Neural cell (in vitro differentiated cells): ENCODE data around the gene BIVM. TPM values are rescaled to one million over a fixed set of nuclear protein-coding genes. Genes with fewer than 3 reads are reported as not detected.

Source experiments
- H2AFZ ChIP-seq: fragments of 200-600, 300-800 bp; sonication (generic), shearing (Covaris generic); 2 replicates; pipeline ENCODE4 v1.6.0; 2014; ENCODE audit warnings: low read depth, mild to moderate bottlenecking, antibody characterized with exemption, low read length, moderate library complexity
- H3F3A ChIP-seq: fragments of 200-600 bp; shearing (Covaris generic); 2 replicates; pipeline ENCODE4 v1.6.1; 2016; ENCODE audit warnings: mild to moderate bottlenecking, moderate library complexity, mixed read lengths, antibody characterized with exemption, low read length; ENCODE audit not compliant: insufficient read depth, poor library complexity, severe bottlenecking
- H3K27ac ChIP-seq: fragments of 200-600, 300-800 bp; sonication (generic), shearing (Covaris generic); 2 replicates; pipeline ENCODE4 v1.5.1; 2014; ENCODE audit warnings: mild to moderate bottlenecking, low read length, moderate library complexity
- H3K27me3 ChIP-seq: fragments of 300-800, 200-600 bp; sonication (generic), shearing (Covaris generic); 2 replicates; pipeline ENCODE4 v1.6.0; 2014; ENCODE audit warnings: mild to moderate bottlenecking, low read depth, low read length, moderate library complexity; ENCODE audit not compliant: insufficient read depth
- H3K36me3 ChIP-seq: fragments of 300-800, 200-600 bp; sonication (generic), shearing (Covaris generic); 2 replicates; pipeline ENCODE4 v1.5.1; 2014; ENCODE audit warnings: mild to moderate bottlenecking, antibody characterized with exemption, low read length, moderate library complexity; ENCODE audit not compliant: insufficient read depth
- H3K4me2 ChIP-seq: fragments of 300-800, 200-600 bp; sonication (generic), shearing (Covaris generic); 2 replicates; pipeline ENCODE4 v1.6.0; 2014; ENCODE audit warnings: mild to moderate bottlenecking, low read length
- H3K4me3 ChIP-seq: fragments of 300-800, 200-600 bp; sonication (generic), shearing (Covaris generic); 2 replicates; pipeline ENCODE4 v1.5.1; 2014; ENCODE audit warnings: mild to moderate bottlenecking, low read length, moderate library complexity
- H3K79me2 ChIP-seq: fragments of 200-600 bp; shearing (Covaris generic); replicated peaks from 2 replicates; pipeline ENCODE4 v1.6.0; 2014; ENCODE audit warnings: mild to moderate bottlenecking, low read length, moderate library complexity; ENCODE audit not compliant: insufficient read depth
- H3K9ac ChIP-seq: fragments of 300-800, 200-600 bp; sonication (generic), shearing (Covaris generic); 2 replicates; pipeline ENCODE4 v1.6.1; 2016; ENCODE audit warnings: mild to moderate bottlenecking, low read length, mixed read lengths
- H3K9me2 ChIP-seq: fragments of 200-600 bp; shearing (Covaris generic); 2 replicates; pipeline ENCODE4 v1.6.1; 2016; ENCODE audit warnings: mild to moderate bottlenecking, low read length, mixed read lengths; ENCODE audit not compliant: insufficient read depth
- H3K9me3 ChIP-seq: fragments of 200-600, 300-800 bp; sonication (generic), shearing (Covaris generic); 2 replicates; pipeline ENCODE4 v1.6.1; 2016; ENCODE audit warnings: mild to moderate bottlenecking, mixed run types, low read length, moderate library complexity, mixed read lengths
- H4K20me1 ChIP-seq: fragments of 200-600 bp; shearing (Covaris generic); 2 replicates; pipeline ENCODE4 v1.6.1; 2016; ENCODE audit warnings: mild to moderate bottlenecking, mixed run types; ENCODE audit not compliant: insufficient read depth
- CTCF ChIP-seq: fragments of 450-650 bp; IDR thresholded peaks from 2 replicates; pipeline ENCODE4 v1.5.1; 2014; ENCODE audit warnings: antibody characterized with exemption, mild to moderate bottlenecking, moderate library complexity; ENCODE audit not compliant: poor library complexity, severe bottlenecking
- EP300 ChIP-seq: fragments of 450-650 bp; conservative IDR thresholded peaks from 2 replicates; pipeline ENCODE4 v1.6.1; 2014; ENCODE audit warnings: antibody characterized with exemption, mild to moderate bottlenecking, moderate library complexity; ENCODE audit not compliant: poor library complexity, severe bottlenecking
- EZH2 ChIP-seq: fragments of 200-600, 300-800 bp; shearing (Covaris generic), sonication (generic); IDR thresholded peaks from 2 replicates; pipeline ENCODE4 v1.6.1; 2014; ENCODE audit warnings: antibody characterized with exemption, low read length, borderline replicate concordance, mild to moderate bottlenecking; ENCODE audit not compliant: insufficient read depth, poor library complexity, severe bottlenecking
- MXI1 ChIP-seq: fragments of 450-650 bp; conservative IDR thresholded peaks from 2 replicates; pipeline ENCODE4 v1.6.1; 2014; ENCODE audit warnings: antibody characterized with exemption, mild to moderate bottlenecking; ENCODE audit not compliant: poor library complexity, severe bottlenecking
- POLR2AphosphoS5 ChIP-seq: IDR thresholded peaks from 2 replicates; pipeline ENCODE4 v1.6.1; 2012
- RAD21 ChIP-seq: fragments of 450-650 bp; conservative IDR thresholded peaks from 2 replicates; pipeline ENCODE4 v1.6.1; 2014; ENCODE audit warnings: antibody characterized with exemption, mild to moderate bottlenecking, moderate library complexity
- REST ChIP-seq: IDR thresholded peaks from 2 replicates; pipeline ENCODE4 v1.6.1; 2012; ENCODE audit warnings: borderline replicate concordance
- SMC3 ChIP-seq: fragments of 450-650 bp; conservative IDR thresholded peaks from 2 replicates; pipeline ENCODE4 v1.6.1; 2014; ENCODE audit warnings: antibody characterized with exemption, mild to moderate bottlenecking, moderate library complexity; ENCODE audit not compliant: poor library complexity
- TAF1 ChIP-seq: IDR thresholded peaks from 2 replicates; pipeline ENCODE4 v1.6.1; 2012; ENCODE audit warnings: low read depth
- polyA plus RNA-seq: library from polyadenylated mRNA; depleted of rRNA; stranded (reverse); fragments of >200 nt; gene quantifications from 2 replicates; pipeline ENCODE4 v1.2.3, GENCODE V29; 2014

Gene BIVM
- polyA plus RNA-seq, 1 donor from 2014 or later = 60.7 TPM

DNA sequence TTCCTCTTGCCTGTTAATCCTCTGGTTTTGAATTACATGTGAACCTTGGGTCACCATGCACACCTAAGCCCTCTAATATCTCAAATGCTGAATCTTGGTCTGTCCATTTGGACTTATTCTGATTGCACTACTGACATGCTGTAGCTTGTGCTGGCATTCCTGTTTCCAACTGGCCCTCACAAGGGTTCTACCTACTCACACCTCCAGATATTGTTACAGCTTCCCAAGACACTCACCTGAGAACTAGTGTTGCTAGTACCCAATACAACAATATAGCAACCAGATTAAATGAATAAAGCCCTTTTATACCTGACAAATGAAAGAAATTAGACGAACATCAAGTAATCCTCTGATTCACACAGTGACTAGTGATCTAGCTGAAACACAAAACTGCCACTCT, 41.9 kb upstream of the BIVM start:
- no peak overlapping the region for H3K9ac ChIP-seq
- no peaks in the 10 kb centered on the region for H3K9me3 ChIP-seq
- no peaks in the 10 kb centered on the region for H3K36me3 ChIP-seq
- no peak overlapping the region for H3K27ac ChIP-seq
- H3K79me2 ChIP-seq = no peaks in the 10 kb centered on the region
- no peaks in the 10 kb centered on the region for H4K20me1 ChIP-seq
- H3K4me2 ChIP-seq = no peak overlapping the region
- no peaks in the 10 kb centered on the region for H3K9me2 ChIP-seq
- H3K27me3 ChIP-seq = no peaks in the 10 kb centered on the region
- no peak for TF ChIP-seq MXI1
- TF ChIP-seq RAD21 = no peak
- no peak for TF ChIP-seq EP300
- TF ChIP-seq EZH2 = no peak
- TF ChIP-seq TAF1 = no peak
- TF ChIP-seq POLR2AphosphoS5 = no peak
- TF ChIP-seq REST = no peak
- no peak for TF ChIP-seq CTCF
- no peak for TF ChIP-seq SMC3
- H3F3A ChIP-seq = no peaks in the 10 kb centered on the region
- H3K4me3 ChIP-seq = no peak overlapping the region
- H2AFZ ChIP-seq = no peak overlapping the region

GRCh38 chr13:102758842-102759241, 40.1 kb upstream of the BIVM start:
- no peaks in the 10 kb centered on the region for H3K9me3 ChIP-seq
- H3K9ac ChIP-seq = no peak overlapping the region
- H3K79me2 ChIP-seq = no peaks in the 10 kb centered on the region
- no peak overlapping the region for H3K4me3 ChIP-seq
- H3K36me3 ChIP-seq = no peaks in the 10 kb centered on the region
- H3K9me2 ChIP-seq = no peaks in the 10 kb centered on the region
- no peak for TF ChIP-seq TAF1
- no peak for TF ChIP-seq REST
- no peak for TF ChIP-seq RAD21
- TF ChIP-seq SMC3 = no peak
- TF ChIP-seq CTCF = no peak
- no peak for TF ChIP-seq MXI1
- TF ChIP-seq POLR2AphosphoS5 = no peak
- no peak for TF ChIP-seq EP300
- no peak for TF ChIP-seq EZH2
- H3K4me2 ChIP-seq = no peak overlapping the region
- no peaks in the 10 kb centered on the region for H4K20me1 ChIP-seq
- no peak overlapping the region for H3K27ac ChIP-seq
- H3K27me3 ChIP-seq = no peaks in the 10 kb centered on the region
- H3F3A ChIP-seq = no peaks in the 10 kb centered on the region
- H2AFZ ChIP-seq = no peak overlapping the region
